Myocyte (in vitro differentiated cells): Measurements from ENCODE around the gene SECTM1. TPM values are rescaled to one million over a fixed set of nuclear protein-coding genes. Genes with fewer than 3 reads are reported as not detected.
"Not testable (repeated sequence)": the region's sequence is repeated elsewhere in the genome, so short reads cannot be mapped to it uniquely, and the experiment has no call there.

Experiments
- DNase-seq: peaks from one replicate; pipeline ENCODE4 v3.0.0-alpha.2; 2012; ENCODE audit warnings: low read depth
- total RNA-seq: library from RNA; depleted of rRNA; stranded (reverse); fragments of >200 nt; gene quantifications from 2 replicates; pipeline ENCODE4 v1.2.3, GENCODE V29; 2014

The SECTM1 gene
- total RNA-seq, 1 donor from 2014 or later: 65.8 TPM

DNA sequence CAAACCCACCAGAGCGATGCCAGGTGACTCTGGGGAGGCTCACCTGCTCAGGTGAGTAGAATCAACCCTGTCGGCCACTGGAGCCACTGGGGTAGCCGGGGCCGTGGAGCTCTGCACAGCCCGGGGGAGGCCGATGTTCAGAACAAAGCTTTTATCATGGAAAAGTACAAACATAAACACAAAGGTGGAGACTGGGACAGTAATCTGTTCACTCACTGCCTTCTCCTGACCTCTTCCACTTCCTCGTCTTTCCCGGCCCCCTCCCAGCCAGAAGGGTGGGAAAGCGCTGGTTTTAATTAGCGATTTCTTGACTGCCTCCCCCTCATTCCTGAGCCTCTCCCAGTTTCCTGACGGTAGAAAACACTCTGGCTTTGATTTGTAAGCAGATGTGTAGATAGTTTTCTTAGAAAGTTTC is 15.7 kb upstream of the SECTM1 start:
- no peak for DNase-seq

DNA sequence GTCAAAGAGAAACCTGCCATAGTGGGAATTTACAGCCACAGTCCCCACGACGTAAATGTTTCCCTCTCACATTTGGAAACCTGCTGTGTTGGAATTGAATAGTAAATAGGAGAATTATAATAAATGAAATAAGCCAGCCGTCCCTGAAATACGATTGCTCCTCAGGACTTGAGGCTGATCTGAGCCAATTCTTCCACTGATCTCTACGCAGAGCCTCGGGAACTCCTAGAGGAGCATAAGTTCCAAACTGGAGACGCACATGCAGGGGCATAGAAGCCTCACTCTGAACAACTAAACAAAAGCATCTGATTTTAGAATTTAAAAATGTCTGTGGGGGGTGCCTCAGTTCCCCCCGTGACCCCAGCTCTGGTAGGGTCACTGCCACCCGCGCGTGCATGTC is 15.3 kb upstream of the SECTM1 start:
- DNase-seq: no peak

DNA sequence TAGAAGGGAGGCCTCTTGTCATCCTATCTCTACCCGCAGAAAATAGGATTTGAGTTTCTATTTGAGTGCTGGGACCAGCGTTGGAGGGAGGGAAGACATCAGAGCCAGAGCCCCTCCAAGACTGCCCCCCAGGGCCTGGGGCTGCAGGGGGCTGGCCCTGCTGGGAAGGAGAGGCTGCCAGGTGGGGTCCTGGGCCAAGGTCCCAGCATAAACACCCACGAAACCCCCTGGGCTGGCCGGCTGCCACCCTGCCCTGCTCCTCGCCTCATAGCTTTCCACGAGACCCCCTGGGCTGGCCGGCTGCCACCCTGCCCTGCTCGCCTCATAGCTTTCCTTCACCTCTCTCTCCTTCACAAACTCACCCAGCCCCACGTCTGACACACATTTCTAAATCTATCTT is 14.9 kb upstream of the SECTM1 start:
- DNase-seq: no peak

DNA sequence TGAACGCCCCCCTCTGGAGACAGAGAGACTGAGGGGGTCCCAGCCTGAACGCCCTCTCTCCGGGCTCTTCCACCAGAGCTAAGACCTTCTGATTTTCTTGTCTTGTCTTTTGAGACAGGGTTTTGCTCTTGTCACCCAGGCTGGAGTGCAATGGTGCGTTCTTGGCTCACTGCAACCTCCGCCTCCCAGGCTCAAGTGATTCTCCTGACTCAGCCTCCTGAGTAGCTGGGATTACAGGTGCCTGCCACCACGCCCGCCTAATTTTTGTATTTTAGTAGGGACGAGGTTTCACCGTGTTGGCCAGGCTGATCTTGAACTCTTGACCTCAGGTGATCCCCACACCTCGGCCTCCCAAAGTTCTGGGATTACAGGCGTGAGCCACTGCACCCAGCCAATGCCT is 14.4 kb upstream of the SECTM1 start:
- DNase-seq: not testable (repeated sequence)

DNA sequence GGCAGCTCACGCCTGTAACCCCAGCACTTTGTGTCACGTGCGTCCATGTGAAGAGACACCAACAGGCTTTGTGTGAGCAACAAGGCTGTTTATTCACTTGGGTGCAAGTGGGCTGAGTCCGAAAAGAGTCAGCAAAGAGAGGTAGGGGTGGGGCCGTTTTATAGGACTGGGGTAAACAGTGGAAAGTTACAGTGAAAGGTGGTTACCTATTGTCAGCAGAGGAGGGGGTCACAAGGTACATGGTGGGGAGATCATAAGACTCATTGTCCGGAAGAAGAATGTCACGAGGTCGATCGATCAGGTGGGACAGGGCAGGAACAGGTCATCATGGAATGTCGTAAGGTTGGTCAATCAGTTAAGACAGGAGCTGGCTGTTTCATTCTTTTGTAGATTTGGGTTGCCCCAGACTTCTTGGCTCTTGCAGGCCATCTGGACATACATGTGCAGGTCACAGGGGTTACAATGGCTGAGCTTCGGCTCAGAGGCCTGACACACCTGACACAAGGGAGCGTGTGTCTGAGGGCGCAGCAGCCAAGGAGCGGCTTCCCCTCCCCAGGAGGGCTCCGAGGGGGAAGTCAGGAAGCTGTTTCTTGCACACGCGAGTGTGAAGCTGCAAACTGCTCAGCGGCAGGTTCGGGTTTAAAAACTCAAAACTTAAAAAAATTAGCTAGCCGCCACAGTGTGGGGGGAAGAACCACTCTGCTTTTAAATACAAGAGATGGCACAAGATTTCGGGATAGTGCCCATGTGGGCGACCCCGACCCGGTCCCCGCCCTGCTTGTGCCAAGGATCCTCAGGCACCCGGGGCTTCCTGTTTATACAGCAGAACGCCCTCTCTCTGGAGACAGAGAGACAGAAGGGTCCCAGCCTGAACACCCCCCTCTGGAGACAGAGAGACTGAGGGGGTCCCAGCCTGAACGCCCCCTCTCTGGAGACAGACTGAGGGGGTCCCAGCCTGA is 13.1 kb upstream of the SECTM1 start:
- DNase-seq: no peak

DNA sequence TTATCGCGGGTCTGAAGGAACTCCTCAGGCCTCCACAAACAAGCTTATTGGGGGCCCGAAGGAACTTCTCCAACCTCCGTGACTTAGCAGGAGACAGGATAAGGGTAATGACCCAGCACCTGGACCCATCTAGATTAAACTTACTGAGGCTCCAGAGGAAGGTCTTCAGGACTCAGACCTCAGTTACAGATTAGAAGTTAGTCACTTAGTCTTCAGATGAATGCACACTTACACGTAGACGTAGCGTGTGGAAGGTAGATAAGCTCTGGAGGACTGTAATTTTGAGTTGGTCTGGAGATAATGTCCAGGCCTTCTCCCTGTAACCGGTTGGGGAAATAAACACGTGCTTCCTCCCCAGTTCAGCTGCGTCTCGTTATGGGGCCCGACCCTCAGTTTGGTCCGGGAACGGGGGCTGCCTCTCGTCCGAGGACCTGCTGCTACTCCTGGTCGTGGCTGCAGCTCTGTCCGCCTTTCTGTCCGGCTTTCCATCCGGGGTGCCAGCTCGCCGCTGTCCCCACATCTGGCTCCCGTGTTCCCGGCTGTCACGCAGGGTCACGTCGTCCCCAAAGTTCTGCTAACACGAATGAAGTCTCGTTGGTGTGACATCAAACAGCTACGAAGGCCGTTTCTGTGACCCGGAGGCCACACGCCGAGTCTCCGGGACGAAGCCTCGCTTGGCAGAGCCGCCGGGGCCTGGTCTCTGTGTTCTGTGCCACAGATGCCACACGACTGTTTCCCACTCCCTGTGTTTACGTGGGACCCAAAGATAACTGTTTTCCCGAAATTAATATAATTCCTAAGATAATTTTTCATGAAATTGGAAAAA is 11.8 kb upstream of the SECTM1 start:
- no peak for DNase-seq

DNA sequence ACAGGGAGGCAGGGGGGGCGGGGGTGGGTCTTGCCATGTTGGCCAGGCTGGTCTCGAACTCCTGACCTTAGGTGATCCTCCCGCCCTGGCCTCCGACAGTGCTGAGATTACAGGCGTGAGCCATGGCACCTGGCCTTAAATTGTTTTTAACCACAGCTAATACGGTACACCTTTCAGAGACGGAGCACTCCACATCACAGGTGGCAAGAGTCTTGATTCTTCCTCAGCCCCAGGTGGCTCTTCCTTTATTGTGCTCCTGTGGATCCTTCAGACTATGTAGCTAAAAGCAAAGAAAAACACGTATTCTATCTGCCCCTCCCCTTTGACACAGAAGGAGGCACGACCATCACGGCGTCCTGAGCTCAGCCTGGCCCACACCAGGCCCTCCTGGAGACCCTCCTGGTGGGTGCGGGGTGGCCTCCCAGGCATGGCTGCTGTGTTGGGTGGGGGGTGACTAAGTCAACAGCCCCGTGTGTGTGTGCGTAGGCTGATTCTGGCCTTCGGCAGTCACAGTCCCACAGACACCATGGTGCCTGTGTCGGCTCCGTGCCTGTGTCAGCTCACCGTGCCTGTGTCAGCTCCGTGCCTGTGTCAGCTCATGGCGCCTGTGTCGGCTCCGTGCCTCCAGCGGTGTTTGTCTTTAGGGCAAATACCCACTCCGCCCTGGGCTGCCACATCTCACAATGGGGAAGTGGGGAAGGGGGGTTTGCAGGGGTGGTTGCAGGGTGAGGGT is 10.8 kb upstream of the SECTM1 start:
- DNase-seq: no peak

DNA sequence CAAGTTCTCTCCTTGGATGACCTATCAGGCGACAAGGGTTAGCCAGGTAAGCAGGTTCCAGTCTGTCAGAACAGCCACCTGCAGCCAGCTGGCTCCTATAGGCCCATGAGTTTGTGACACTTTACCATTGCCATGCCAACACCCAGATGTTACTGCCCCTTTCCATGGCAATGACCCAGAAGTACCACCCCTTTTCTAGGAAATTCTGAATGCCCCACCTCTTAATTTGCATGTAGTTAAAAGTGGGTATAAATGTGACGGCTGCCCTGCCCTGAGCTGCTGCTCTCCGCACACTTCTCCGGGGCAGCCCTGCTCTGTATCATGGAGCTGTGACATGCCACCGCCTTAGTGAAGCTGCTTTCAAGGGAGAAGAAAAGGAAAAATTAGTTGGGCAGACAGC is 10.0 kb upstream of the SECTM1 start:
- DNase-seq: no peak

DNA sequence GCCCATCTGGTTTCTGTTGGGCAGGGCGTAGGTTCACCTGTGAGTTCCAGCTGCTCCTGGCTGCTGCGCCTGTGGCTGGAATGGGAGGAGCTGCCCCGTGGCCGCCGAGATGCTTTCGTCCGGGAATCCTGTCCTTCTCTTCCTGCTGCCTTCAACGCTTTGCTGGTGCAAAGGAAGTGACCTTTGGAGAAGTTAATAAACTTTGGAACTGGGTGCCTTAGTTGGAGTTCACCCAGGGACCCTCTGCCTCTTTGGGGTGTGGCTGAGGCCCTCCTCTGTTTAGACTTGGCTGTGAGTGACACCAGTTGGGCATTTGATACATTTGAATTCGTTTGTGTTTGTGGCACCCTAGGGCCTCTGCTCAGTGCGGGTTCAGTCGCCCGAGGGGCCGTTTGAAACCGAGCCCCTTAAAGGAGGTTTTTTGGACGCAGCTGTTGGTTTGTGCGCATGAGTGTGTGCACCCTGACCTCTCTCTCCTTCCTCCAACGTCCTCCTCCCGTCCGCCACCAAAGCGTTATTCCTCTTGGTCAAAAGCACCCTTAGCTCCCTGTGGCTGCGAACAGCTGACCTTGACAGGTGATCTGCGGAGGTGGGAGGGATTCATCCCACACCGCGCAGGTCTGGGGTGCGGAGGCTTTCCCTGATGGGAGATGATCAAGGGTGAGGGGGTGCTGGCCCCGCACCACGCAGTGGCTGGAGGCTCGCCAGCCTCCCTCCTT is 9.0 kb upstream of the SECTM1 start:
- no peak for DNase-seq

DNA sequence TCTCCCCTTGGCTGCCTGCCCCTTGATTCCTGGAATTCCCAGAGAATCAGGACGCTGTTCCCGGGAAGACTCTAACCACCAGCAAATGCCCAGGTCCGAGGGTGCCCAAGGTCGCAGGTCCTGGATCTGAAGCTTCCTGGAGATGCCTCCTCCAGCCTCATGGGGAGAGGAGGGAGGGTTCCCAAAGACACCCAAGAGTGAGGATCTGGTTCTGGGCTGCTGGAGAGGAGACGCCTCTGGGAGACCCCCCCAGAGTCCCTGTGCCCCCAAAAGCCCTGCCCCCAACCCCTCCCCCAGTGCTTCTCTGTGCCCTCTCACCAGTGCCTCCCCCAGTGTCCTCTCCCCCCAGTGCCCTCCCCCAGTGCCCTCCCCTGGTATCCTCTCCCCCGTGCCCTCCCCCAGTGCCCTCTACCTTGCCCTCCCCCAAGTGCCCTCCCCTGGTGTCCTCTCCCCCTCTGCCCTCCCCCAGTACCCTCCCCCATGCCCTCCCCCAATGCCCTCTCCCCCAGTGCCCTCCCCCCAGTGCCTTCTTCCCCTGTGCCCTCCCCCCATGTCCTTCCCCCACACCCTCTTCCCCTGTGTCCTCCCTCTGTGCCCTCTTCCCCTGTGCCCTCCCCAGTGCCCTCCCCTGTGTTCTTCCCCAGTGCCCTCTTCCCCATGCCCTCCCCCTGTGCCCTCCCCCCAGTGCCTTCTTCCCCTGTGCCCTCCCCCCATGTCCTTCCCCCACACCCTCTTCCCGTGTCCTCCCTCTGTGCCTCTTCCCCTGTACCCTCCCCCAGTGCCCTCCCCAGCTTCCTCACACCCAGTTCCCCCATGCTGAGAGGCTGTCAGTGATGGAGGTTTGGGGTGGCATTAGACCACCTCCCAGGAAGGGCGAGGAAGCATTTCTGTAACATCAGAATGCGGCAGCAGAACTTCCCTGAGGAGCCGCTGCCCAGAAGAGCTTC is 6.3 kb upstream of the SECTM1 start:
- no peak for DNase-seq

DNA sequence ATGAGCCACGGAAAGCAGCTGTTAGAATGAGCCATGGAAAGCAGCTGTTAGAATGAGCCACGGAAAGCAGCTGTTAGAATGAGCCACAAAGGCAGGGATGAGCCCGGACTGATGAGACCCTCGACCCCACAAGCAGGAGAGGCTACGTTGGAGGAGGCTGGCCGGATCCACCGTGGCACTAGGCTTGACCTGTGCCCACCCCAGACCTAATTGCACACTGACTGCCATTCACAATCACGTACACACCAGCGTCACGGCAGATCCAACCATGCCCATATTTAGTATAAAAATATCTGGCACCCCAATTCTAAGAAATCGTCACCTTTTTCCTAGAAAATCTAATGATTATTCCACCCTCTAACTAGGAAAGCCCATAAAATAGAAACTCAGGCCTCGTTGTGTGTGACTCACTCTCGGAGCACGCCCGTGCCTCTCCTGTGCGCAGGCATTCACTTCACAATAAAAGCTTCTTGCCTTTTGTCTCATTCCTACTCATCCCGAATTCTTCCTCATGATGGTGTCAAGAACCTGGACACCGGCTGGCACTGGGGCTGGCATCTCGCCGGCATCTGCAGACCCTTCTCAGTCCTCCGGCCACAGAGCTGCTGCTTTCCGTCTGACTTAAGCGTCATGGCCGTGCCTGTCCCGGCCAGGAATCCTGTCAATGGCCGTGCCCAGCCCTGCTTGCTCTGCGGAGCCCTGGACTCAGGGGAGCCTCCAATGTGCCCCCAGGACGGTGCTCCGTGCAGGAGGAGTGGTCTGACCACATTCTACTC is 5.5 kb upstream of the SECTM1 start:
- DNase-seq: peak; percentile 94

DNA sequence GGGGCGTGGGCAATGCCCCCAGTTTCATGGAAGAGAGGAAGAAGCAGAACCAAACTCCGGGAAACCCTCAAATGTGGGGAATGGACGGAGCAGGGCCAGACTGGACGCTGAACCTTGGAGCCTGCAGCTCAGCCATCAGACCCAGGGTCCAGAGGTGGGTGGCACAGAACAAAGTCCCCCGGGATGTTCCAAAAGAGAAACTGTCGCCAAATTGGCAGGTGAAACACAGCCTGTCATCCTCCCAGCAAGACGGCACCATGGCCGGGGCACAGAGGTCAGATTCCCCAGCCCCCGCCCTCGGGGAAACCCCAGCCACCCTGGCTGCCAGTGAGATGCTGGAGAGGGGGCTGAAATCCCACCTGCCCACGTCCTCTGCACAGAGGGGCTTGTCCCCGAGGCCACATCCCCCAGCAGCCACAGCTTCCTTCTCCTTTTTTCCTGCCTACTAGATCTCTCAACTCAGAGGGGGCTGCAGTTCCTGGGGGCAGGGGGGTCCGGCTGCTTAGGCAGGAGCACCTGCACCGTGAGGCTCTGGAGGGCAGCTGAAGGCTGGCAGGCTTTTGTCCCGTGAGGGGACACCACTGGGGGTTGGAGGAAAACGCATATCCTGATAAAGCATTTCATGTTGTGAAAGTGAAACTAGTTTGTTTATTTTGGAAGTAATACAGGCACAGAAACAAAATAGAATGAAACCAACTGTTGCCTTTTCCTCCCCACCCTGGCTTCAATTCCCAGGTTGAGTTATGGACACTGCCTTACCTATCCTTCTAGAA is 1.2 kb upstream of the SECTM1 start:
- DNase-seq: no peak

DNA sequence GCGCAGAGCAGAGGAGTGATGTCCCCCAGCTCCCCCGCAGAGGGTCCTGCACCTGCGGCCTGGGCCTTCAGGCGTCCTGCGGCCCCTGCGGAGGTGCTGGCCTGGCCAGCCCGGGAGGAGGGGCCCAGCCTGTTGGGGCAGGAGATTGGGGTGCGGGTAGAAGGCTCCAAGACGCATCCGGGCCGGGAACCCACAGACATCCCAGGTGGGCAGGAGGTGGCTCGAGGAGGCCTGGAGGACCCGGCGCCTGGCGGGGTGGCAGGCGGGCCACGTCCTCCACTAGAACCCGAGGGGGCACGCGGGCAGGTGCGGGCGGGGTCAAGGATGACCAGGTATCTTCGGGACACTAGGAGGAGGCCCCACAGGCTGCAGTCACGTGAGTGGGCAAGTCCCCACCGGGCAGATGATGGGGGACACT is 647 bp upstream of the SECTM1 start:
- no peak for DNase-seq

DNA sequence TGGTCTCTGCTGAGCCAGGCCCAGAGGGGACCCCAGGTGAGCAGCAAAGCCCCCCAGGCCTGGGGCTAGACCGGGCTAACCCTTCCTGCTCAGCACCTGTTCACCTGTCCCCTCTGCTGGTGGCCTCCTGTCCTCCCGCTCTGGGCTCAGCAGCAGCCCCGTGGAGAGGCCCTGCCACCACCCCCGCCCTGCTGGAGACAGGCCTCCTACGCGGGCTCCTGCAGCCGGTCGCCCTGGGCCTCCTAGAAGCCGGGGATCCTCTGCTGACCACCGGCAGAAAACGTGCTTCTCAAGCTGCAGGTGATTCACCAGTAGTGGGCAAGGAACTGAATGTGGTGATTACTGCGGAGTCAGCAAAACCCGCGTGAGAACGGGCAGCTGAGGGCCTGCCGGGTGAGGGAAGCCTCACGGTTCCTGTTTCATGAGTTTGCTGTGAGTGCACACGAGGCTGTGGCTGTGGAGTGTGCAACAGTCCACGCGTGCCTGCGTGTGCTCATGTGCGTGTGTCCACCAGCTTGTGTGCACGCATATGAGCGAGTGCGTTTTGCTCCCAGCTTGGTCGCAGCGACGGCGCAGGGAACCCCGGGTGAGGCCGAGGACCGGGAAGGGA is 792 bp downstream of the SECTM1 start:
- DNase-seq: peak; percentile 64

DNA sequence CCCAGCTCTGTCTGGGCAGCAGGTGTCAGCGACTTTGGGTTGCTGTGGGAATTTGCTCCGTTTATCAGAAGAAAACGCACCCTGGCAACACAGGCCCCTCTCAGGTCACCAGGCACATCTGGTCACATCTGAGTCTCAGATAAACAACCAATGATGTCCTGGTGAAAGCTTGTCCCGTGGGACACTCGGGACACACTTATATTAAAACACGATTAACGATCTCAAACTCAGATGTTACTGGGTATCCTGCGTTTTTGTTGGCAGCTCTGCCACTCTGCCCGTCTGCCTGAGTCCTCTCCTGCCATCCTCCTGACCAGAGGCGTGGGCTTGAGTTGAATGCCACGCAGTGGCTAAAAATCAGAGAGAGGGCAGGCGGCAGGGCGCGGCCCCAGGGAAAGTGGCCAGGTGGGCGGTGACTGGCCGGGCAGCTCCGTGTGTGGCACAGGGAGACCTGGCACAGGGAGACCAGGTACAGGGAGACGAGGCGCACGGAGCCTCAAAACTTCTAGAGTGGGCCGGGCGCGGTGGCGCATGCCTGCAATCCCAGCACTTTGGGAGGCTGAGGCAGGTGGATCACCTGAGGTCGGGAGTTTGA is 2.1 kb downstream of the SECTM1 start:
- DNase-seq: no peak

DNA sequence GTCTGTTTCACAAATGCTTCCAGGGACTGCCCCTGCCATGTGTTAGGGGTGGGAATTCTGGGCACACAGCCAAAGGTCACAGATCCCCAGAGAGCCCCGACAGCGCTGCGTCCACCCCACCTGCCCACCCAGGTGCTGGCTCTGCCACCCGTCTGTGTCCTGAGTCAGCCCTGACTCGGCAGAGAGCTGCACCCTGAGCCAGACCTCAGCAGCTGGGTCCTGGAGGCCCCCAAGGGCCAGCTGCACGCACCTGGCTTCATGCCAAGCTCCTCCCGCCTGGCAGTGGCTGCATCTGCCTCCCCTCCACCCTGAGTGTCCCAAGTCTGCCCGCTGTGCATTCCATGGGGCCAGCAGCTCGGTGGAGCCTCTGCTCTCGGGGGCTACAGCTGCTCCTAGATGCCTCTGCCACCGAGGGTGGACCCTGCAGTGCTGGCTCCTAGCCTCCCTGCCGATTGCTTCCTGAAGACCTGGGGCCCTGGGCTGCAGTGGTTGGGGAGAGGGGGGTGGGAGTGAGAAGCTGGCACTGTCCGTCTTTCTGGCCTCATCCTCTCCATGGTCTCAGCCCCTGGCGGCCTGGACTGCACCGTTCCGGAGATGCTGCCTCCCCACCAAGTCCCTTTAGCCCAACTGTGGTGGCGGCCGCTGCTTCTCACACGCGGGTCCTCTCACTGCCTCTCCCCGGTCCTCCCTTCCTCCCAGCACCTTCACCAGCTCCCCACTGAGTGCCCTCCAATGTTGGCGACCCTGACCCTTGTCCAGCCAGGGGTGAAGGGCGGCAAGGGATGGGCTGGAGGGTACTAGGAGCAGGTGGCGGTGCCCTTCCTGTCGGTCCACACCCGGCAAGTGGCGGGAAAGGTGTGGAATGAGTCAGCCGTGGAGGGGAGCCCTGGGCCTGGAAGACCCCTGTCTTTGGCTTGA is 3.0 kb downstream of the SECTM1 start:
- peak; percentile 95 for DNase-seq
